ENCODE measurements around the gene YIPF6. TPM values are rescaled to one million over a fixed set of nuclear protein-coding genes. Genes with fewer than 3 reads are reported as not detected.
"Not testable (repeated sequence)": the region's sequence is repeated elsewhere in the genome, so short reads cannot be mapped to it uniquely, and the experiment has no call there.

The YIPF6 gene
- total RNA-seq, 1 experiment from 2014 or later = 43.3 TPM

GRCh38 chrX:68556036-68556435, 57.2 kb downstream of the YIPF6 start:
- DNase-seq (ENCODE audit: low read depth, low spot score) = no peak
- BruUV-seq (replicated peaks) = no TSS peak
- intact Hi-C loops (cut with micrococcal nuclease) = no loop called here
- no peak overlapping the region for H3K9ac ChIP-seq (ENCODE audit: low read length)
- H3K4me2 ChIP-seq (ENCODE audit: low read length) = no peak overlapping the region
- no peaks in the 10 kb centered on the region for H3K9me3 ChIP-seq (ENCODE audit: control insufficient read depth in 1 of 2, insufficient read depth in 1 of 2, low read depth in 1 of 2, low read length in 2 of 2)
- no peaks in the 10 kb centered on the region for H4K20me1 ChIP-seq (ENCODE audit: insufficient read depth)
- TF ChIP-seq ZFX (IDR thresholded peaks at IDR 0.05) (no peak), SP1 (IDR thresholded peaks at IDR 0.05; ENCODE audit: low read depth) (no peak), TCF7L2 (IDR thresholded peaks at IDR 0.05; ENCODE audit: borderline replicate concordance, extremely low read depth, insufficient read depth, insufficient read length) (no peak), POLR2A (IDR thresholded peaks at IDR 0.05; ENCODE audit: borderline replicate concordance, extremely low read depth, insufficient read depth, insufficient read length) (no peak), MAX (IDR thresholded peaks at IDR 0.05) (no peak), CBX3 (IDR thresholded peaks at IDR 0.05; ENCODE audit: low read depth) (no peak), JUND (IDR thresholded peaks at IDR 0.05) (no peak), POLR2AphosphoS5 (IDR thresholded peaks at IDR 0.05; ENCODE audit: low read depth, low read length) (no peak), REST (IDR thresholded peaks at IDR 0.05; ENCODE audit: low read depth) (no peak), ATF3 (IDR thresholded peaks at IDR 0.05) (no peak)
- RAD21 ChIA-PET (ENCODE audit: low non-redundant PET in 1 of 2, low total read pairs in 2 of 2, uncharacterized antibody in 2 of 2, unreplicated experiment in 2 of 2) = no interaction called here
- H2AFZ ChIP-seq (ENCODE audit: low read depth, low read length, poor library complexity, severe bottlenecking) = no peak overlapping the region
- CTCF ChIA-PET = no interaction called here
- ATAC-seq = no peak
- H3K9me2 ChIP-seq (ENCODE audit: insufficient read depth) = no peaks in the 10 kb centered on the region
- H3K27ac ChIP-seq (ENCODE audit: low read depth, low read length) = no peak overlapping the region
- no peaks in the 10 kb centered on the region for H3K27me3 ChIP-seq (ENCODE audit: insufficient read depth, low read length)
- H3K4me3 ChIP-seq (replicated peaks in 1 of 2; ENCODE audit: low read depth in 1 of 2, low read length in 2 of 2) = no peak overlapping the region
- no peaks in the 10 kb centered on the region for H3K4me1 ChIP-seq (ENCODE audit: control insufficient read depth in 1 of 2, insufficient read depth in 2 of 2, low read length in 2 of 2)
- H3K36me3 ChIP-seq (ENCODE audit: control insufficient read depth in 1 of 2, insufficient read depth in 2 of 2, low read length in 2 of 2) = no peaks in the 10 kb centered on the region
- H3K79me2 ChIP-seq (ENCODE audit: insufficient read depth, low read length) = no peaks in the 10 kb centered on the region
- POLR2A ChIA-PET = no interaction called here

GRCh38 chrX:68557126-68557525, 58.3 kb downstream of the YIPF6 start:
- H3K9me3 ChIP-seq (ENCODE audit: control insufficient read depth in 1 of 2, insufficient read depth in 1 of 2, low read depth in 1 of 2, low read length in 2 of 2); BruUV-seq (replicated peaks); ATAC-seq; H3K27me3 ChIP-seq (ENCODE audit: insufficient read depth, low read length); H3K36me3 ChIP-seq (ENCODE audit: control insufficient read depth in 1 of 2, insufficient read depth in 2 of 2, low read length in 2 of 2); CTCF ChIA-PET; H3K9me2 ChIP-seq (ENCODE audit: insufficient read depth); H3K9ac ChIP-seq (ENCODE audit: low read length); H2AFZ ChIP-seq (ENCODE audit: low read depth, low read length, poor library complexity, severe bottlenecking); H3K27ac ChIP-seq (ENCODE audit: low read depth, low read length); intact Hi-C loops (cut with micrococcal nuclease); POLR2A ChIA-PET; H3K4me3 ChIP-seq (replicated peaks in 1 of 2; ENCODE audit: low read depth in 1 of 2, low read length in 2 of 2); H3K4me1 ChIP-seq (ENCODE audit: control insufficient read depth in 1 of 2, insufficient read depth in 2 of 2, low read length in 2 of 2); DNase-seq (ENCODE audit: low read depth, low spot score); H3K79me2 ChIP-seq (ENCODE audit: insufficient read depth, low read length); RAD21 ChIA-PET (ENCODE audit: low non-redundant PET in 1 of 2, low total read pairs in 2 of 2, uncharacterized antibody in 2 of 2, unreplicated experiment in 2 of 2); H4K20me1 ChIP-seq (ENCODE audit: insufficient read depth); H3K4me2 ChIP-seq (ENCODE audit: low read length): not testable (repeated sequence)

- POLR2A ChIA-PET; BruUV-seq (replicated peaks); ATAC-seq; H4K20me1 ChIP-seq (ENCODE audit: insufficient read depth); H3K27me3 ChIP-seq (ENCODE audit: insufficient read depth, low read length); H3K4me1 ChIP-seq (ENCODE audit: control insufficient read depth in 1 of 2, insufficient read depth in 2 of 2, low read length in 2 of 2); H3K9me2 ChIP-seq (ENCODE audit: insufficient read depth); H2AFZ ChIP-seq (ENCODE audit: low read depth, low read length, poor library complexity, severe bottlenecking); H3K36me3 ChIP-seq (ENCODE audit: control insufficient read depth in 1 of 2, insufficient read depth in 2 of 2, low read length in 2 of 2); H3K4me3 ChIP-seq (replicated peaks in 1 of 2; ENCODE audit: low read depth in 1 of 2, low read length in 2 of 2); H3K79me2 ChIP-seq (ENCODE audit: insufficient read depth, low read length); DNase-seq (ENCODE audit: low read depth, low spot score); CTCF ChIA-PET; RAD21 ChIA-PET (ENCODE audit: low non-redundant PET in 1 of 2, low total read pairs in 2 of 2, uncharacterized antibody in 2 of 2, unreplicated experiment in 2 of 2); H3K27ac ChIP-seq (ENCODE audit: low read depth, low read length); intact Hi-C loops (cut with micrococcal nuclease); H3K4me2 ChIP-seq (ENCODE audit: low read length); H3K9me3 ChIP-seq (ENCODE audit: control insufficient read depth in 1 of 2, insufficient read depth in 1 of 2, low read depth in 1 of 2, low read length in 2 of 2); H3K9ac ChIP-seq (ENCODE audit: low read length): not testable (repeated sequence)
These were observed 61.1 kb downstream of the YIPF6 start for GRCh38 chrX:68559905-68560304.
